ENCODE measurements around the gene CLDN19.

- no peak for TF ChIP-seq CTCF (IDR thresholded peaks at IDR 0.05 in 8 of 11, conservative IDR thresholded peaks at IDR 0.05 in 3 of 11)
- TF ChIP-seq POLR2A (IDR thresholded peaks at IDR 0.05), result no peak
- no peak for TF ChIP-seq POLR2AphosphoS5 (IDR thresholded peaks at IDR 0.05)
Observed at GRCh38 chr1:42739753-42740700, at the start of gene CLDN19.
